ENCODE data around the gene PSMD1. TPM values are rescaled to one million over a fixed set of nuclear protein-coding genes. Genes with fewer than 3 reads are reported as not detected.

Gene PSMD1
- total RNA-seq, 4 donors from 2014 or later, result 45.5 to 60.2 (median 56.8) TPM

- TF ChIP-seq POLR2AphosphoS5 (IDR thresholded peaks at IDR 0.05) (no peak), POLR2A (IDR thresholded peaks at IDR 0.05) (no peak), EP300 (IDR thresholded peaks at IDR 0.05) (no peak)
- TF ChIP-seq, protein P1, sequence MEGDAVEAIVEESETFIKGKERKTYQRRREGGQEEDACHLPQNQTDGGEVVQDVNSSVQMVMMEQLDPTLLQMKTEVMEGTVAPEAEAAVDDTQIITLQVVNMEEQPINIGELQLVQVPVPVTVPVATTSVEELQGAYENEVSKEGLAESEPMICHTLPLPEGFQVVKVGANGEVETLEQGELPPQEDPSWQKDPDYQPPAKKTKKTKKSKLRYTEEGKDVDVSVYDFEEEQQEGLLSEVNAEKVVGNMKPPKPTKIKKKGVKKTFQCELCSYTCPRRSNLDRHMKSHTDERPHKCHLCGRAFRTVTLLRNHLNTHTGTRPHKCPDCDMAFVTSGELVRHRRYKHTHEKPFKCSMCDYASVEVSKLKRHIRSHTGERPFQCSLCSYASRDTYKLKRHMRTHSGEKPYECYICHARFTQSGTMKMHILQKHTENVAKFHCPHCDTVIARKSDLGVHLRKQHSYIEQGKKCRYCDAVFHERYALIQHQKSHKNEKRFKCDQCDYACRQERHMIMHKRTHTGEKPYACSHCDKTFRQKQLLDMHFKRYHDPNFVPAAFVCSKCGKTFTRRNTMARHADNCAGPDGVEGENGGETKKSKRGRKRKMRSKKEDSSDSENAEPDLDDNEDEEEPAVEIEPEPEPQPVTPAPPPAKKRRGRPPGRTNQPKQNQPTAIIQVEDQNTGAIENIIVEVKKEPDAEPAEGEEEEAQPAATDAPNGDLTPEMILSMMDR (IDR thresholded peaks at IDR 0.05), result no peak
- Histone ChIP-seq H3K4me3 (no peak overlapping the region), H3K36me3 (no peaks in the 10 kb centered on the region), H3K27ac (peak overlapping the region; percentile 55), H3K9me3 (no peaks in the 10 kb centered on the region), H3K27me3 (no peaks in the 10 kb centered on the region), H3K4me1 (peaks cover 6% of the 10 kb centered on the region)
- WGBS, result 55% methylated on average over 12 of the region's 12 CpGs
- peak in 1 of 2 donors; percentile 73 for DNase-seq (ENCODE audit: low spot score in 2 of 2)
Measured at GRCh38 chr2:231181860-231182512, 125.3 kb downstream of the PSMD1 start.

DNA sequence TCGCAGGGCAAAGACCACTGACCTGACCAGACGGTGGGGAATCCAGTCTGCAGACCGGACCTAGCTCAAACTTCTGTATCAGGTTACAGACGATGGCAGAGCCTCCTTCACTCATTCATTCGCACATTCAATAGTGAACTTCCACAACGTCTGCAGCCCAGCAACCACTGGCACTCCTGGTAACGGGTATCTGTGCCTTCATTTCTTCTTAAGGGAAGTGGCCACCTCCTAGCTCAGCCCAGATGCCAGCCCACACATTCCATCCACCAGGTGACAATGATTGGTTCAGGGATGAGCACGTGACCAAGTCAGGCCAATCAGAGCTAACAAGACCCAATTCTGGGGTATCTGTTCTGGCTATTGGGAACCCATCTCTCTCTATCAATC lies 125.8 kb downstream of the PSMD1 start:
- peaks cover 6% of the 10 kb centered on the region for H3K4me1 ChIP-seq
- WGBS, result 75% methylated on average over 8 of the region's 8 CpGs
- peak overlapping the region; percentile 55 for H3K27ac ChIP-seq
- DNase-seq (ENCODE audit: low spot score in 2 of 2), result peak in 1 of 2 donors; percentile 51
- H3K27me3 ChIP-seq, result no peaks in the 10 kb centered on the region
- H3K4me3 ChIP-seq, result no peak overlapping the region
- TF ChIP-seq EP300 (IDR thresholded peaks at IDR 0.05), result no peak
- TF ChIP-seq, protein P1 (IDR thresholded peaks at IDR 0.05), result no peak
- TF ChIP-seq POLR2A (IDR thresholded peaks at IDR 0.05), result no peak
- TF ChIP-seq POLR2AphosphoS5 (IDR thresholded peaks at IDR 0.05), result no peak
- H3K9me3 ChIP-seq, result no peaks in the 10 kb centered on the region
- H3K36me3 ChIP-seq, result no peaks in the 10 kb centered on the region

- H3K4me1 ChIP-seq, result peaks cover 6% of the 10 kb centered on the region
- no peak overlapping the region for H3K27ac ChIP-seq
- TF ChIP-seq POLR2AphosphoS5 (IDR thresholded peaks at IDR 0.05), result no peak
- no peak for TF ChIP-seq EP300 (IDR thresholded peaks at IDR 0.05)
- no peak for TF ChIP-seq POLR2A (IDR thresholded peaks at IDR 0.05)
- TF ChIP-seq, protein P1 (IDR thresholded peaks at IDR 0.05), result no peak
- H3K4me3 ChIP-seq, result no peak overlapping the region
- H3K9me3 ChIP-seq, result no peaks in the 10 kb centered on the region
- no peaks in the 10 kb centered on the region for H3K27me3 ChIP-seq
- H3K36me3 ChIP-seq, result no peaks in the 10 kb centered on the region
- DNase-seq (ENCODE audit: low spot score in 2 of 2), result peak in 1 of 2 donors; percentile 49
- WGBS, result 94% methylated on average over 8 of the region's 8 CpGs
Measured at GRCh38 chr2:231183851-231184250, 127.2 kb downstream of the PSMD1 start.

DNA sequence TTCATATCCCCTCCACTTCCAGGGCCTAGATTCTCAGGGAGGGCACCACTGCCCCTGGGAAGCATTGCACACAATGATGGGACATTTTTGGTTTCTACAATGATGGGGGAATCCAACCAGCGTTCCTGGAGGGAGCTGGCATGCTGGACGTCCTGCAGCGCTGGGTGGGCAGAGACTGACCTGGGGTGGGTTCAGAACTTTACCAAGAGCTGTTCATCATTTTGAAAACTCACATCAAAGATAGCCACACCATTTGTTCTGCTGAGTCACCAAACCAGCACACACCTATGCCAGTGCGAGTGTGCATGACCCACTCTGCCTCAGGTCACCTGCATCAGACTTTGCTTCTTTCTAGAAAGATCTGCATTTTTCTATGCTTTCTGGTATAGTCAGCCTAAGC lies 127.7 kb downstream of the PSMD1 start:
- 94% methylated on average over 4 of the region's 4 CpGs for WGBS
- Histone ChIP-seq H3K27me3 (no peaks in the 10 kb centered on the region), H3K36me3 (no peaks in the 10 kb centered on the region), H3K4me3 (no peak overlapping the region), H3K4me1 (peaks cover 6% of the 10 kb centered on the region), H3K9me3 (no peaks in the 10 kb centered on the region), H3K27ac (no peak overlapping the region)
- no peak for TF ChIP-seq EP300 (IDR thresholded peaks at IDR 0.05)
- no peak for TF ChIP-seq POLR2AphosphoS5 (IDR thresholded peaks at IDR 0.05)
- TF ChIP-seq POLR2A (IDR thresholded peaks at IDR 0.05), result no peak
- TF ChIP-seq, protein P1 (IDR thresholded peaks at IDR 0.05), result no peak
- peak in 1 of 2 donors; percentile 27 for DNase-seq (ENCODE audit: low spot score in 2 of 2)

- 81% methylated on average over 10 of the region's 11 CpGs for WGBS
Measured at GRCh38 chr2:231185050-231185725, 128.5 kb downstream of the PSMD1 start.

More at GRCh38 chr2:231185050-231185725, 128.5 kb downstream of the PSMD1 start:
- TF ChIP-seq, protein P1 (IDR thresholded peaks at IDR 0.05), result no peak
- Histone ChIP-seq H3K27me3 (no peaks in the 10 kb centered on the region), H3K27ac (no peak overlapping the region), H3K36me3 (no peaks in the 10 kb centered on the region), H3K4me1 (peaks cover 6% of the 10 kb centered on the region), H3K4me3 (no peak overlapping the region), H3K9me3 (no peaks in the 10 kb centered on the region)
- no peak for DNase-seq (ENCODE audit: low spot score in 2 of 2)

All from suprapubic skin (tissue), 4 donors.